Measurements from ENCODE around the gene CYB561D2. TPM values are rescaled to one million over a fixed set of nuclear protein-coding genes. Genes with fewer than 3 reads are reported as not detected.

The CYB561D2 gene
- total and polyA plus RNA-seq, 9 donors, result 6.1 to 9.1 (median 7.9) TPM

DNA sequence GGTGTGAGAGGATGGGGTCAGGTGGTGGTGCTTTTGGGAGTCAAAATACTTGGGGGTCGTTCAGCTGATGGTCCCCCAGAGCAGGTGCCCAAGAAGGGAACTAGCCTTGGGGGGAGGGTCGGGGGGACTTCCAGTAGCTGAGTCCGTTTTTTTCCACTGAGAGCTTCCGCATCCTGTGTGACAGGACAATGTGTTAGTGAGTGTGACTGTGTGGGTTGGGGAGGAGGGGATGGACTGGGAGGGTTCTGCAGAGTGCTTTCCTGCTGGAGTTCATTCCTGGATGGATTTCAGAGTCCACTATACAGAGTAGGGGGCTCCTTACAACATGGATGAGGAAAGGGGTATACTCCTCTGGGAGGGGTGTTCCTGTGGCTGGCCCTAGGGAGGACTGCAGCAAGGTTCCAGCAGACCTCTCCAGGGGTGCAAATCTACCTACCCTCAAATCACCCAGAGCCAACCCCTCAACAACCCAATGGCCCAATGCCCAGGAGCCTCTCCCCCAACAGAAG lies 27.5 kb upstream of the CYB561D2 start:
- Histone ChIP-seq H3K4me1 (ENCODE audit: control insufficient read depth, insufficient read depth, low read length) (peaks cover 69% of the 10 kb centered on the region), H3K9me3 (replicated peaks; ENCODE audit: control insufficient read depth, low read depth, low read length) (no peaks in the 10 kb centered on the region), H3K27me3 (ENCODE audit: control insufficient read depth, insufficient read depth, low read length) (no peaks in the 10 kb centered on the region), H3K27ac (ENCODE audit: low read length) (peak overlapping the region; percentile 96), H3K36me3 (ENCODE audit: control insufficient read depth, insufficient read depth, low read length) (peaks cover 34% of the 10 kb centered on the region), H3K4me3 (ENCODE audit: low read length) (no peak overlapping the region)
- DNase-seq, result peak; percentile 81
- WGBS (ENCODE audit: insufficient coverage), result 16% methylated on average over 3 of the region's 4 CpGs

- Histone ChIP-seq H3K4me3 (ENCODE audit: low read length) (no peak overlapping the region), H3K9me3 (replicated peaks; ENCODE audit: control insufficient read depth, low read depth, low read length) (no peaks in the 10 kb centered on the region), H3K27me3 (ENCODE audit: control insufficient read depth, insufficient read depth, low read length) (no peaks in the 10 kb centered on the region), H3K4me1 (ENCODE audit: control insufficient read depth, insufficient read depth, low read length) (peaks cover 69% of the 10 kb centered on the region), H3K36me3 (ENCODE audit: control insufficient read depth, insufficient read depth, low read length) (peaks cover 28% of the 10 kb centered on the region), H3K27ac (ENCODE audit: low read length) (peak overlapping the region; percentile 96)
- 54% methylated on average over 4 of the region's 5 CpGs for WGBS (ENCODE audit: insufficient coverage)
- DNase-seq, result peak; percentile 64
Measured at GRCh38 chr3:50323614-50324199, 27.0 kb upstream of the CYB561D2 start.

- peaks cover 62% of the 10 kb centered on the region for H3K4me1 ChIP-seq (ENCODE audit: control insufficient read depth, insufficient read depth, low read length)
- no peaks in the 10 kb centered on the region for H3K9me3 ChIP-seq (replicated peaks; ENCODE audit: control insufficient read depth, low read depth, low read length)
- peak; percentile 80 for DNase-seq
- 71% methylated on average over 3 of the region's 4 CpGs for WGBS (ENCODE audit: insufficient coverage)
- H3K36me3 ChIP-seq (ENCODE audit: control insufficient read depth, insufficient read depth, low read length), result peaks cover 23% of the 10 kb centered on the region
- H3K4me3 ChIP-seq (ENCODE audit: low read length), result no peak overlapping the region
- H3K27ac ChIP-seq (ENCODE audit: low read length), result peak overlapping the region; percentile 96
- no peaks in the 10 kb centered on the region for H3K27me3 ChIP-seq (ENCODE audit: control insufficient read depth, insufficient read depth, low read length)
Measured at GRCh38 chr3:50324351-50325112, 26.1 kb upstream of the CYB561D2 start.

DNA sequence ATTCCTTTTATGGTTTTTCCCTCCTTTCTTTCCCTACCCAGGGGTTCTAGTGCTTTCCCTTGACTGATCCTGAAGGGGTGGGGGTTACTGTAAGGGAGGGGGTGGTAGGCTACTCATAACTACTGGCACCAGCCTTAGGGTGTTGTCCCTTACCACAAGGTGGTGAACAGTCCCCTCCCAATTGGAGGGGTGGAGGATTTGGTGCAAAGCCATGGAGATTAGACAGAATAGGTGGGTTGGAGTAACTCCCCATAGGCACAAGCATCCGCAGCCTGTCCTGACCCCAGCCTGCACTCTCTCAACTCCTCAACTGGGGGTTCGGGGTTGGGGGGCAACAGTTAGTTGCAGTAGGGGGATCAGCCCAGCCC lies 25.6 kb upstream of the CYB561D2 start:
- H3K4me1 ChIP-seq (ENCODE audit: control insufficient read depth, insufficient read depth, low read length), result peaks cover 56% of the 10 kb centered on the region
- H3K9me3 ChIP-seq (replicated peaks; ENCODE audit: control insufficient read depth, low read depth, low read length), result no peaks in the 10 kb centered on the region
- DNase-seq, result peak; percentile 13
- H3K4me3 ChIP-seq (ENCODE audit: low read length), result no peak overlapping the region
- no CpG with 5 or more reads among the region's 2 CpGs for WGBS (ENCODE audit: insufficient coverage)
- peaks cover 24% of the 10 kb centered on the region for H3K36me3 ChIP-seq (ENCODE audit: control insufficient read depth, insufficient read depth, low read length)
- peak overlapping the region; percentile 96 for H3K27ac ChIP-seq (ENCODE audit: low read length)
- H3K27me3 ChIP-seq (ENCODE audit: control insufficient read depth, insufficient read depth, low read length), result no peaks in the 10 kb centered on the region

DNA sequence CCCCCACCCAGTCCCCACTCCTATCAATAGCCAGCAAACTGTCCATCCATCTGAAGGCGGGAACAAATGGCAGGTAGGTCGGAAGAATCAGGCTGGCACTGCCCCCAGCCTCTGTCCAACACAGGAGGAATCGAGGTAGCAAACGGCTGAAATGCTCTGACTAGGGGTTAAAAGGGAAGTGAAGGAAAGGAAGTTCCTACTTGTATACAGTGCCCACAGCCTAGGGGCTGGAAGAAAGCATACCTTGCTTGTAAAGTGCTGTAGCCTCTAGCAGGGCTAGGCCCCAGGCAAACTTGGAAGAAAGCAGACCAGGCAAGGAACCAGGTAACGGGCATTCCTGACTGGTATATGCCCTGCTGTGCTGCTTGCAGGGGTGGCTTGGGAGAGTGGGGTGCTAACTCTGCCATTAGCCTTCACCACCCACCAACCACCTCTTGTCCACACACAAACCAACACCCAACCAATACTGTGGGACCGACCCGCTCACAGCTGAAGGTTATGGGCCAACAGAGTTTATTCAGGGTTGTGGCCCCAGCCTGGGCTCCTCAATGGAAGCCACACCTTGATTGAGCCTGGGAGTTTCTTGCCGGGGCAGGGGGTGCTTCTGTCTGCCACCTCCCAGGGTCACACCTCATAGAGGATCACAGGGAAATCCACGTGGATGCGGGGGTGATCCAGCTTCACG lies 25.0 kb upstream of the CYB561D2 start:
- H3K27me3 ChIP-seq (ENCODE audit: control insufficient read depth, insufficient read depth, low read length), result no peaks in the 10 kb centered on the region
- no peaks in the 10 kb centered on the region for H3K9me3 ChIP-seq (replicated peaks; ENCODE audit: control insufficient read depth, low read depth, low read length)
- WGBS (ENCODE audit: insufficient coverage), result 96% methylated on average over 5 of the region's 11 CpGs
- H3K4me1 ChIP-seq (ENCODE audit: control insufficient read depth, insufficient read depth, low read length), result peaks cover 51% of the 10 kb centered on the region
- no peak for DNase-seq
- H3K4me3 ChIP-seq (ENCODE audit: low read length), result no peak overlapping the region
- peaks cover 30% of the 10 kb centered on the region for H3K36me3 ChIP-seq (ENCODE audit: control insufficient read depth, insufficient read depth, low read length)
- H3K27ac ChIP-seq (ENCODE audit: low read length), result no peak overlapping the region

DNA sequence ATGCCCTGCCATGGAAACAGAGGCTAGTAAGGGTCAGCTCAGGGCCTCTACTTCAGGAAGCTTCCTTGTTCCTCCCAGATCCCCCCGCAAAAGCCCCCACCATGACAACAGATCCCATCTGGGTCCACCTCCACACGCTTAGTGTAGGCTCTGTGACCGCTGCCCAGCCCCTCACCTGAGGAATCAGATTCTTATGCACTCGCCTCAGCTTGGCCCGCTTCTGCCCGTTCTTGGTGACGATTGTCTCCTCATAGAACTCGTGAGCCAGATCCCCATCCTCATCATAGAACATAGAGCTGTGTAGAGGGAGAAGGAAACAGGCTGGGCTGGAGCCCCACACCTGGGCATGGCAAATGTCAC lies 24.5 kb upstream of the CYB561D2 start:
- H3K27ac ChIP-seq (ENCODE audit: low read length), result no peak overlapping the region
- H3K9me3 ChIP-seq (replicated peaks; ENCODE audit: control insufficient read depth, low read depth, low read length), result no peaks in the 10 kb centered on the region

DNA sequence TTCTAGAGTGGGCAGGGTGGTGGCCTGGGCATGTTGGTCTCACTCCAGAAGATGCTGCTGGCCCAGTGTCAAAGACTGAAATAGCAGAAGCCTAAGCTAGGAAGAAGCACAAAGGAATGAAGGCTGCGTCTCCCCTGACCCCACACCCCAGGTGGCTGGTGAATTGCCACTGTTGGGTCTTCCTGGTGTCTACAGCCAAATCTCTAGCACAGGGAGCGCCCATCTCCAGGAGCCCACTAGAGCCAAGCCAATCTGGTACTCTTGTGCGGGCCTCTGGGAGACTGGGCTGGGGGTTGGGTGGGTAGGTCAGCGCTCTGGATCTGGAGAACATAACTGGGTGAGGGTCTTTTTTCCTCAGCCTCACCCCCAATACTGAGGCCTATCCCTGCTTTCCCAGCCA lies 23.5 kb upstream of the CYB561D2 start:
- peak overlapping the region; percentile 83 for H3K4me3 ChIP-seq (ENCODE audit: low read length)
- H3K27me3 ChIP-seq (ENCODE audit: control insufficient read depth, insufficient read depth, low read length), result no peaks in the 10 kb centered on the region
- DNase-seq, result peak; percentile 25
- WGBS (ENCODE audit: insufficient coverage), result 57% methylated on average over 1 of the region's 4 CpGs
- no peaks in the 10 kb centered on the region for H3K9me3 ChIP-seq (replicated peaks; ENCODE audit: control insufficient read depth, low read depth, low read length)
- peaks cover 45% of the 10 kb centered on the region for H3K36me3 ChIP-seq (ENCODE audit: control insufficient read depth, insufficient read depth, low read length)
- H3K4me1 ChIP-seq (ENCODE audit: control insufficient read depth, insufficient read depth, low read length), result peaks cover 44% of the 10 kb centered on the region
- H3K27ac ChIP-seq (ENCODE audit: low read length), result no peak overlapping the region

More for the DNA sequence above, 24.5 kb upstream of the CYB561D2 start:
- peak; percentile 7 for DNase-seq
- Histone ChIP-seq H3K36me3 (ENCODE audit: control insufficient read depth, insufficient read depth, low read length) (peaks cover 35% of the 10 kb centered on the region), H3K4me3 (ENCODE audit: low read length) (no peak overlapping the region), H3K4me1 (ENCODE audit: control insufficient read depth, insufficient read depth, low read length) (peaks cover 49% of the 10 kb centered on the region), H3K27me3 (ENCODE audit: control insufficient read depth, insufficient read depth, low read length) (no peaks in the 10 kb centered on the region)
- WGBS (ENCODE audit: insufficient coverage), result 100% methylated on average over 1 of the region's 8 CpGs

- Histone ChIP-seq H3K4me3 (ENCODE audit: low read length) (peak within 1 kb of the TSS; percentile 83), H3K9me3 (replicated peaks; ENCODE audit: control insufficient read depth, low read depth, low read length) (no peaks in the 10 kb centered on the region), H3K4me1 (ENCODE audit: control insufficient read depth, insufficient read depth, low read length) (peaks cover 36% of the 10 kb centered on the region), H3K27me3 (ENCODE audit: control insufficient read depth, insufficient read depth, low read length) (no peaks in the 10 kb centered on the region), H3K36me3 (ENCODE audit: control insufficient read depth, insufficient read depth, low read length) (peaks cover 50% of the 10 kb centered on the region), H3K27ac (ENCODE audit: low read length) (peak within 1 kb of the TSS; percentile 86)
- DNase-seq, result peak; percentile 98
- WGBS (ENCODE audit: insufficient coverage), result under 1% methylated on average over 53 of the region's 55 CpGs
Measured at GRCh38 chr3:50327943-50328691, 22.5 kb upstream of the CYB561D2 start, which contains the start of gene TUSC2. Gene TUSC2 (minus strand): TSS chr3:50328223. CDS start chr3:50328099, 124 bp downstream.

DNA sequence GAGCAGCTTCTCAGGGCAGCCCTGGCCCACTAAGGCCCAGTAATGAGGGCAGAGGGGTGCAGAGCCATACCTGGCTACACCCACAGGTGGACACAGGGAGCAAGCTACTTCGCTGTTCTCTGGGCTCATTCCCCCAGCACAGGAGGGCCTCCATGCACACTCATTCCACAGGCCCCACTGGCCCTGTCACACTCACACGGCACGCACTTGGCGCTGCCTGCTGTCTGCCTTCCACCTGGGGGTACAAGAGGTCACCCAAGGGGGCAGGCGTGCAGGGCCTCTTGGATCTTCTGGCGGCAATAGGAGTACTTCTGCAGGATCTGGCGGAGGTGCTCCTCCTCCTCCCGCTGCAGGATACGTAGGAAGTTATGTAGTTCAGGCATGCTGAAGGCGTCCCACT lies 20.3 kb upstream of the CYB561D2 start:
- peaks cover 40% of the 10 kb centered on the region for H3K4me1 ChIP-seq (ENCODE audit: control insufficient read depth, insufficient read depth, low read length)
- WGBS (ENCODE audit: insufficient coverage), result 91% methylated on average over 10 of the region's 10 CpGs
- DNase-seq, result no peak

More for the DNA sequence above, 20.3 kb upstream of the CYB561D2 start:
- no peaks in the 10 kb centered on the region for H3K27me3 ChIP-seq (ENCODE audit: control insufficient read depth, insufficient read depth, low read length)
- no peak overlapping the region for H3K4me3 ChIP-seq (ENCODE audit: low read length)
- no peaks in the 10 kb centered on the region for H3K9me3 ChIP-seq (replicated peaks; ENCODE audit: control insufficient read depth, low read depth, low read length)
- no peak overlapping the region for H3K27ac ChIP-seq (ENCODE audit: low read length)
- H3K36me3 ChIP-seq (ENCODE audit: control insufficient read depth, insufficient read depth, low read length), result peaks cover 53% of the 10 kb centered on the region
